Measurements from ENCODE around the gene KLF6. TPM values are rescaled to one million over a fixed set of nuclear protein-coding genes. Genes with fewer than 3 reads are reported as not detected.
A peak's percentile ranks its signal among the peaks of the same experiment; 100 is the strongest.

Gene KLF6
- total and polyA plus RNA-seq, 11 donors: 15.2 to 106 (median 52.2) TPM

GRCh38 chr10:3756360-3756740 lies 28.7 kb downstream of the KLF6 start:
- intact Hi-C loops (cut with DNase I): no loop called here
- Histone ChIP-seq H3K27ac (peak overlapping the region in 9 of 12 donors; percentile 59 to 88 (median 67)), H3K36me3 (no peaks in the 10 kb centered on the region), H3K4me3 (no peak overlapping the region), H3K27me3 (no peaks in the 10 kb centered on the region), H3K9me3 (no peaks in the 10 kb centered on the region), H3K4me1 (peaks cover 0 to 62% (median 18%) of the 10 kb centered on the region in 12 donors)
- WGBS, 4 donors: 70 to 89% (median 71%) methylated on average over 5 of the region's 5 CpGs
- ATAC-seq (no peak), DNase-seq (no peak)
- no peak for TF ChIP-seq POLR2A (IDR thresholded peaks at IDR 0.05)
- TF ChIP-seq CTCF (IDR thresholded peaks at IDR 0.05): no peak

DNA sequence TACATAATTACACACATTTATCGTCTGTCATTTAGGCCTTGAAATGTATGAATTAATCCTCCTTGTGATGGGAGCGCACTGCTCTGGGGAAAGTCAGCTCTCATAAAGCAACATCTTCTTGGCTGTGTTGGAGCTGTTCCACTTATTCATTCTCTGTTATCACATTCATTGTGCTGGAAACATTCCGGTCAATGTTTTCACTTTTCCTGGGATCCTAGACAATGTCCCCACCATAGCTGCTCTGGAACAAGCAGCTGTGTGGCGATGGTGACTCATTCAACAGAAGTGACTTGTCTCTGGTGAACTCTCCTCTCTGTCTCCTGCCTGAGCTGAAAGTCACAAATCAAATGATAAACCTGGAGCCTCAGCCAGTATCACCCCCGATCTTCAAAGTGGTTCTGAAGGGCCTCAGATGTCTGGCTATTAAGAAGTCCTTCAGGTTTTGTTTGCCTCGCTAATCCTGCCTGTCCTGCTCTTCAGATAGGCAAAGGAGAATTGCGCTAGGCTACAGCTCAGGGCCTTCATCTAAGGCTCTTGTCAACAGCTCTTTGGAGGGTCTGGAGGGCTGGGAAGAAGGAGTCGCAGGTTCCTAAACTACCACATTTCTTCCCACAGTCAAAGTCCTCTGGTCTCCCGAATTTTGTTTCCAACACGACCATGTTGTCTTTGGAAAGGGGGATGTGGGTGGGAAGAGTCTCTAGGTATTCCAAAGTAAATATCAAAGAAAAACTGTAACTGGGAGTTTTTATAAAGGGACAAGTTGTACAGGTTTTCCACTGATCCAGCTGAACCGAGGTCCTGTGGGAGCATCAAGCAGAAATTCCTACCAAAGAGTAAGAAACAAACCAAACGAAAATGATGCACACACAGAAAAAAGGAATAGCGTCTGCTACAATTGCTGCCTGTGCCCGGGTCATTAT lies 29.3 kb downstream of the KLF6 start:
- peaks cover 0 to 59% (median 22%) of the 10 kb centered on the region in 12 donors for H3K4me1 ChIP-seq

DNA sequence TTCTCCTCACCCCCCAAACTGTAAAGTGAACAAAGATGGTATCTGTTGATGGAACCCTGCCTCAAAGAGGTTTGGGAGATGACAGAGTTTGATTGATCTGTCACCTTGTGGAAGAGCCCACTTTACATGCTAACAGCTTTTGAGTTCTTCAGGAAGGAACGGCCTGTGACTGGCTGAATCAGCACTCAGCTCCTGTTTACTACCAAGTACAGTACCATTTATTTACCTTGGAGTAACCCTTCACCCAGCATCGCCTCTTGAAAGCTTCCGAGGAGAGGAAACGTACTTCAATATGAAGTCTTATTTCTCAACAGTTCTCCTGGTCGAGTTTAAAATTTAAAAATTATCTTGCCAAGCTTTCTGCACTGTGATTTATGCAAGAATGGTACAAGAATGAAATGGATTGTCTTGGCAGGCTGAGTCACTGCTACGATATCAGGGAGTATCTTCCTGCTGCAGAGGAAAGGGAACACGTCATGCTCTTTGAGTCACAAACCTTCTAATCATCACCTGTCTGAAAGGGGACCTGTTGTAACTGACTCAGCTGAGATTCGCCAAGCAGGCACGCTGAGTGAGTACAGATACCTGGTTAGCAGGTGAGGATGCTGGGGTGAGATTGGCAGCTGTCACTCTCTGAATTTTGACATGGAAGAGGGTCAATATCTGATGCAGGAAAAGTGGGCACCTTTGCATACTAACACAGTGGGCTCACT lies 30.1 kb downstream of the KLF6 start:
- intact Hi-C loops (cut with DNase I): loop anchor here in 1 of 10 donors (5.0 kb wide), 1 partner anchor 288 kb away; no protein-coding TSS in a partner anchor

More for the DNA sequence above, 29.3 kb downstream of the KLF6 start:
- intact Hi-C loops (cut with DNase I): no loop called here
- DNase-seq (peak in 1 of 5 donors; percentile 58), ATAC-seq (peak; percentile 81 to 91 (median 89))
- H3K27me3 ChIP-seq: no peaks in the 10 kb centered on the region
- H3K9me3 ChIP-seq: no peaks in the 10 kb centered on the region
- H3K4me3 ChIP-seq: no peak overlapping the region
- peak overlapping the region; percentile 14 to 88 (median 64) for H3K27ac ChIP-seq
- WGBS, 4 donors: 65 to 75% (median 68%) methylated on average over 14 of the region's 14 CpGs
- H3K36me3 ChIP-seq: no peaks in the 10 kb centered on the region
- no peak for TF ChIP-seq CTCF (IDR thresholded peaks at IDR 0.05)
- TF ChIP-seq POLR2A (IDR thresholded peaks at IDR 0.05): no peak

More for the DNA sequence above, 30.1 kb downstream of the KLF6 start:
- Histone ChIP-seq H3K27me3 (no peaks in the 10 kb centered on the region), H3K36me3 (no peaks in the 10 kb centered on the region), H3K9me3 (no peaks in the 10 kb centered on the region), H3K4me1 (peaks cover 0 to 59% (median 30%) of the 10 kb centered on the region in 12 donors), H3K27ac (peak overlapping the region; percentile 26 to 88 (median 64)), H3K4me3 (no peak overlapping the region)
- 51 to 65% (median 59%) methylated on average over 9 of the region's 9 CpGs for WGBS, 4 donors
- ATAC-seq (peak; percentile 57 to 88 (median 84)), DNase-seq (peak in 1 of 5 donors; percentile 48)
- TF ChIP-seq POLR2A (IDR thresholded peaks at IDR 0.05) (no peak), CTCF (IDR thresholded peaks at IDR 0.05) (no peak)

All from heart left ventricle (tissue), 16 donors.